Astrocyte (in vitro differentiated cells and primary cell): Measurements from ENCODE around the gene ZNF189. TPM values are rescaled to one million over a fixed set of nuclear protein-coding genes. Genes with fewer than 3 reads are reported as not detected.

ENCODE experiments used
- DNase-seq: peaks from one replicate; pipeline ENCODE4 v3.0.0-alpha.2; 2010; ENCODE audit warnings: low read depth
- FAIRE-seq: peaks from 2 replicates; lab custom pipeline; 2011; peaks lifted over from hg19 to GRCh38; lab: Jason Lieb, UNC
- H2AFZ ChIP-seq: 2 replicates; pipeline ENCODE4 v1.6.0; 2012; ENCODE audit warnings: low read depth, low read length, inconsistent platforms
- H3K27ac ChIP-seq: 2 replicates; pipeline ENCODE4 v1.5.1; 2011; ENCODE audit warnings: low read depth, low read length, inconsistent platforms
- H3K27me3 ChIP-seq: 2 replicates; pipeline ENCODE4 v1.6.0; 2011; ENCODE audit warnings: low read length, inconsistent platforms; ENCODE audit not compliant: insufficient read depth
- H3K36me3 ChIP-seq: 2 replicates; pipeline ENCODE4 v1.5.1; 2011; ENCODE audit warnings: low read length, inconsistent platforms; ENCODE audit not compliant: insufficient read depth
- H3K4me1 ChIP-seq: 2 replicates; pipeline ENCODE4 v1.5.1; 2011; ENCODE audit warnings: low read length, inconsistent platforms; ENCODE audit not compliant: insufficient read depth
- H3K4me2 ChIP-seq: 2 replicates; pipeline ENCODE4 v1.6.0; 2012; ENCODE audit warnings: low read length, inconsistent platforms
- H3K4me3 ChIP-seq: 2 replicates; pipeline ENCODE4 v1.5.1; 2011; ENCODE audit warnings: low read depth, mild to moderate bottlenecking, low read length, inconsistent platforms; ENCODE audit not compliant: insufficient read depth
- H3K79me2 ChIP-seq: 2 replicates; pipeline ENCODE4 v1.6.0; 2012; ENCODE audit warnings: mild to moderate bottlenecking, low read length, inconsistent platforms; ENCODE audit not compliant: insufficient read depth
- H3K9ac ChIP-seq: 2 replicates; pipeline ENCODE4 v1.6.0; 2012; ENCODE audit warnings: mild to moderate bottlenecking, low read length, inconsistent platforms
- H3K9me3 ChIP-seq: 2 replicates; pipeline ENCODE4 v1.5.1; 2012; ENCODE audit warnings: low read depth, mild to moderate bottlenecking, low read length, inconsistent platforms; ENCODE audit not compliant: insufficient read depth
- H4K20me1 ChIP-seq: 2 replicates; pipeline ENCODE4 v1.6.0; 2012; ENCODE audit warnings: low read length, inconsistent platforms; ENCODE audit not compliant: insufficient read depth
- H3K27ac Mint-ChIP-seq: one replicate; pipeline ENCODE4 v1.8.0; 2021; ENCODE audit warnings: mild to moderate bottlenecking, mixed read lengths; ENCODE audit not compliant: unreplicated experiment
- H3K27me3 Mint-ChIP-seq: one replicate; pipeline ENCODE4 v1.8.0; 2021; ENCODE audit warnings: low read depth, mixed read lengths; ENCODE audit not compliant: unreplicated experiment
- H3K36me3 Mint-ChIP-seq: one replicate; pipeline ENCODE4 v1.8.0; 2021; ENCODE audit warnings: low read depth, mixed read lengths; ENCODE audit not compliant: unreplicated experiment
- H3K4me1 Mint-ChIP-seq: one replicate; pipeline ENCODE4 v1.8.0; 2021; ENCODE audit warnings: low read depth, mixed read lengths; ENCODE audit not compliant: unreplicated experiment
- H3K4me3 Mint-ChIP-seq: one replicate; pipeline ENCODE4 v1.8.0; 2021; ENCODE audit warnings: mild to moderate bottlenecking, moderate library complexity, mixed read lengths; ENCODE audit not compliant: unreplicated experiment
- H3K9me3 Mint-ChIP-seq: one replicate; pipeline ENCODE4 v1.8.0; 2021; ENCODE audit warnings: mild to moderate bottlenecking, mixed read lengths; ENCODE audit not compliant: unreplicated experiment
- EZH2 ChIP-seq: IDR thresholded peaks from 2 replicates; pipeline ENCODE4 v1.6.1; 2012; ENCODE audit warnings: mild to moderate bottlenecking, low read length, inconsistent platforms; ENCODE audit not compliant: insufficient read depth
- total RNA-seq: library from RNA; stranded (reverse); gene quantifications from 2 replicates; pipeline ENCODE4 v1.2.1, GENCODE V29; 2021
- TF ChIP-seq, protein P1 (sequence below): IDR thresholded peaks from 2 replicates; pipeline ENCODE4 v1.5.1; 2011; ENCODE audit warnings: low read depth, mild to moderate bottlenecking, inconsistent platforms, low read length, moderate library complexity; ENCODE audit not compliant: insufficient read depth

Gene ZNF189
- total RNA-seq, 1 donor from 2014 or later, result 16.8 TPM

DNA sequence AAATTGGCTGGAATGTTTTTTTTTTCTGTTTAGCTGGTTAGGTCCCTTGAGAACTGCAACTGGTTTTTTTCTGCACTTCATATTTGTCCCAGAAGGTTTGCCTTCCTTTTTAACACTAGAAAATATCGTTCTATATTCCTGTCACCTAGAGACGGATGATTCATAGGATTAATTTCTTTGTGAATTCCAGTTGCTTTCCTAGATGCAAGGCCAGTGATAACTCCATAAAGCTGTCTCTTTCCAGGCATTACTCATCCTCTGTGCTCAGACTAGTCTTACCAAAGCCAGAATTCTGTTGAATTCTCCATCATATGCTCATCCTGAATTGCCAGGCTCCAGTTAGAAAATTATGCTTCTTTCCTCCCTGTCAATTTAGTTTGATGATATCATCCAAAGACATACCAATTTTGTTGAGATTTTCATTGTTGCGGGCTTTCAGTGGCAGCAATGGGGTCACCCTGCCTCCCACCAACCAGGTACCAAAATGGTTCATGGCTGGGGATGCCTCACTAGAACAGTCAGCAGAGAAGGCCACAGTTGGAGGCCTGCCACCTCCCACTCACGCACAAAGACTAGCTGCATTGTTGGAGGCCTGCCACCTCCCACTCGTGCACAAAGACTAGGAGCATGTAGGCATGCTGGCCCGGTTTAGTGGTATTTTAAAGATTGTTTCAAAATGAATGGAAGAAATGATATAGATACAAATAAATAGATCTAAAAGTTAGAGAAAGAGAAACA is 22.4 kb upstream of the ZNF189 start:
- DNase-seq (peak; percentile 95), FAIRE-seq (peak; percentile 96)
- H3K36me3 ChIP-seq, result no peaks in the 10 kb centered on the region
- peak overlapping the region; percentile 53 for H3K4me2 ChIP-seq
- no peaks in the 10 kb centered on the region for H3K9me3 ChIP-seq
- no peak overlapping the region for H3K4me3 ChIP-seq
- no peak overlapping the region for H2AFZ ChIP-seq
- H3K27me3 ChIP-seq, result no peaks in the 10 kb centered on the region
- peaks cover 3% of the 10 kb centered on the region for H3K9me3 Mint-ChIP-seq
- H3K27me3 Mint-ChIP-seq, result no peaks in the 10 kb centered on the region
- H3K4me1 Mint-ChIP-seq, result peaks cover 25% of the 10 kb centered on the region
- H3K27ac Mint-ChIP-seq, result peak overlapping the region; percentile 97
- H3K9ac ChIP-seq, result no peak overlapping the region
- no peaks in the 10 kb centered on the region for H3K79me2 ChIP-seq
- peak overlapping the region; percentile 40 for H3K4me3 Mint-ChIP-seq
- H4K20me1 ChIP-seq, result no peaks in the 10 kb centered on the region
- peaks cover 7% of the 10 kb centered on the region for H3K36me3 Mint-ChIP-seq
- peak overlapping the region; percentile 60 for H3K27ac ChIP-seq
- H3K4me1 ChIP-seq, result peaks cover 9% of the 10 kb centered on the region
- TF ChIP-seq EZH2, result no peak
- TF ChIP-seq, protein P1, sequence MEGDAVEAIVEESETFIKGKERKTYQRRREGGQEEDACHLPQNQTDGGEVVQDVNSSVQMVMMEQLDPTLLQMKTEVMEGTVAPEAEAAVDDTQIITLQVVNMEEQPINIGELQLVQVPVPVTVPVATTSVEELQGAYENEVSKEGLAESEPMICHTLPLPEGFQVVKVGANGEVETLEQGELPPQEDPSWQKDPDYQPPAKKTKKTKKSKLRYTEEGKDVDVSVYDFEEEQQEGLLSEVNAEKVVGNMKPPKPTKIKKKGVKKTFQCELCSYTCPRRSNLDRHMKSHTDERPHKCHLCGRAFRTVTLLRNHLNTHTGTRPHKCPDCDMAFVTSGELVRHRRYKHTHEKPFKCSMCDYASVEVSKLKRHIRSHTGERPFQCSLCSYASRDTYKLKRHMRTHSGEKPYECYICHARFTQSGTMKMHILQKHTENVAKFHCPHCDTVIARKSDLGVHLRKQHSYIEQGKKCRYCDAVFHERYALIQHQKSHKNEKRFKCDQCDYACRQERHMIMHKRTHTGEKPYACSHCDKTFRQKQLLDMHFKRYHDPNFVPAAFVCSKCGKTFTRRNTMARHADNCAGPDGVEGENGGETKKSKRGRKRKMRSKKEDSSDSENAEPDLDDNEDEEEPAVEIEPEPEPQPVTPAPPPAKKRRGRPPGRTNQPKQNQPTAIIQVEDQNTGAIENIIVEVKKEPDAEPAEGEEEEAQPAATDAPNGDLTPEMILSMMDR, result no peak

DNA sequence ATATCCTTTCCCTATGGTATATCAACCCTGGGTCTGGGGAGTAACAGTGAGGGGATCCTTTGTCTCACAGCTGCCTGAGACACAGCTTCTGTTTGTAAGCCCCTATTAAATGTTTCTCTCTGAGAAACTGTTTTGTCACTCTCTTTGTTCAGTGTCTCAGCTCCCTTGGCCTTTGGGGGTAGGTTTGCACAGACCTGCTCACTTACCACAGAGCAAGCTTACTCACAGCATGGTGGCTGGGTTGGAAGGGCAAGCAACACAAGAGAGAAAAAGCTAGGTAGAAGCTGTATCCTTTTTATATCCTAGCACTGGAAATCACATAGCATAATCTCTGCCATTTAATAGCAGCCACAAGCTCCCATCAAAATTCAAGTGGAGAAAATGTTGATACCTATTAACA is 18.4 kb upstream of the ZNF189 start:
- Mint-ChIP-seq H3K27ac (peak overlapping the region; percentile 47), H3K9me3 (peaks cover 10% of the 10 kb centered on the region), H3K4me1 (peaks cover 42% of the 10 kb centered on the region), H3K36me3 (peaks cover 12% of the 10 kb centered on the region), H3K27me3 (no peaks in the 10 kb centered on the region), H3K4me3 (no peak overlapping the region)
- FAIRE-seq (no peak), DNase-seq (no peak)
- no peaks in the 10 kb centered on the region for H3K79me2 ChIP-seq
- H4K20me1 ChIP-seq, result no peaks in the 10 kb centered on the region
- TF ChIP-seq EZH2, result no peak
- TF ChIP-seq, protein P1, result no peak
- no peak overlapping the region for H2AFZ ChIP-seq
- H3K4me1 ChIP-seq, result peaks cover 7% of the 10 kb centered on the region
- no peak overlapping the region for H3K4me2 ChIP-seq
- no peak overlapping the region for H3K4me3 ChIP-seq
- H3K9me3 ChIP-seq, result no peaks in the 10 kb centered on the region
- H3K36me3 ChIP-seq, result no peaks in the 10 kb centered on the region
- no peak overlapping the region for H3K27ac ChIP-seq
- no peaks in the 10 kb centered on the region for H3K27me3 ChIP-seq
- no peak overlapping the region for H3K9ac ChIP-seq

DNA sequence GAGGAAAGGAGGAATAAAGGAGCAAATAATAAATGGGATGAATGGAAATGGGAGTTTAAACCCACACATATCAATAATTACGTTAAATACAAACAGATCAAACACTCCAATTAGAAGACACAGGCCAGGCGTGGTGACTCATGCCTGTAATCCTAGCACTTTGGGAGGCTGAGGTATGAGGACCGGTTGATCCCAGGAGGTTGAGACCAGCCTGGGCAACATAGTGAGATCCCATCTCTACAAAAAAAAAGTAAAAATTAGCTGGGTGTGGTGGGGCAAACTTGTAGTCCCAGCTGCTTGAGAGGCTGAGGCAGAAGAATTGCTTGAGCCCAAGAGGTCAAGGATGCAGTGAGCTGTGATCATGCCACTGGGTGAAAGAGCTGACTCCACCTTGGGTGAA is 17.5 kb upstream of the ZNF189 start:
- DNase-seq (no peak), FAIRE-seq (no peak)
- H3K4me3 ChIP-seq, result no peak overlapping the region
- Mint-ChIP-seq H3K27ac (no peak overlapping the region), H3K9me3 (peaks cover 14% of the 10 kb centered on the region), H3K27me3 (no peaks in the 10 kb centered on the region), H3K4me3 (no peak overlapping the region), H3K36me3 (peaks cover 10% of the 10 kb centered on the region), H3K4me1 (peaks cover 36% of the 10 kb centered on the region)
- no peaks in the 10 kb centered on the region for H3K36me3 ChIP-seq
- no peaks in the 10 kb centered on the region for H3K4me1 ChIP-seq
- no peak overlapping the region for H2AFZ ChIP-seq
- no peaks in the 10 kb centered on the region for H3K79me2 ChIP-seq
- no peaks in the 10 kb centered on the region for H3K27me3 ChIP-seq
- no peaks in the 10 kb centered on the region for H4K20me1 ChIP-seq
- no peaks in the 10 kb centered on the region for H3K9me3 ChIP-seq
- no peak overlapping the region for H3K27ac ChIP-seq
- H3K9ac ChIP-seq, result no peak overlapping the region
- no peak overlapping the region for H3K4me2 ChIP-seq
- TF ChIP-seq, protein P1, result no peak
- TF ChIP-seq EZH2, result no peak
